GM21367 (cell line): ENCODE data around the gene MYOM1.
"Not testable (repeated sequence)": the region's sequence is repeated elsewhere in the genome, so short reads cannot be mapped to it uniquely, and the experiment has no call there.

Experiments used
- ATAC-seq: cut with Tn5 transposase; IDR thresholded peaks from one replicate; pipeline ENCODE4 v1.9.1; 2021; ENCODE audit not compliant: unreplicated experiment

Gene MYOM1

GRCh38 chr18:3041843-3042242 is 177.9 kb downstream of the MYOM1 start:
- no peak for ATAC-seq

DNA sequence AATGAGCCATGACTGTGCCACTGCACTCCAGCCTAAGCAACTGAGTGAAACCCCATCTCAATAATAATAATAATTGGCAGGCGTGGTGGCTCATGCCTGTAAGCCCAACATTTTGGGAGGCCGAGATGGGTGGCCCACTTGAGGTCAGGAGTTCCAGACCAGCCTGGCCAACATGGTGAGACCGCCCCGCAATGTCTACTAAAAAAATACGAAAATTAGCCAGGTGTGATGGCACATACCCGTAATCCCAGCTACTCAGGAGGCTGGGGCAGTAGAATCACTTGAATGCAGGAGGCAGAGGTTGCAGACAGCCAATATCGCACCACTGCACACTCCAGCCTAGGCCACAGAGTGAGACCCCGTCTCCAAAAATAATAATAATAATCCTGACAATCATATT is 178.9 kb downstream of the MYOM1 start:
- no peak for ATAC-seq

GRCh38 chr18:3040173-3040572 is 179.6 kb downstream of the MYOM1 start:
- ATAC-seq, result no peak

- peak; percentile 99 for ATAC-seq
These were observed 182.3 kb downstream of the MYOM1 start for GRCh38 chr18:3037423-3037915.

- ATAC-seq, result no peak
These were observed 183.7 kb downstream of the MYOM1 start for GRCh38 chr18:3036108-3036507.

GRCh38 chr18:3035635-3036034 is 184.1 kb downstream of the MYOM1 start:
- ATAC-seq, result no peak

DNA sequence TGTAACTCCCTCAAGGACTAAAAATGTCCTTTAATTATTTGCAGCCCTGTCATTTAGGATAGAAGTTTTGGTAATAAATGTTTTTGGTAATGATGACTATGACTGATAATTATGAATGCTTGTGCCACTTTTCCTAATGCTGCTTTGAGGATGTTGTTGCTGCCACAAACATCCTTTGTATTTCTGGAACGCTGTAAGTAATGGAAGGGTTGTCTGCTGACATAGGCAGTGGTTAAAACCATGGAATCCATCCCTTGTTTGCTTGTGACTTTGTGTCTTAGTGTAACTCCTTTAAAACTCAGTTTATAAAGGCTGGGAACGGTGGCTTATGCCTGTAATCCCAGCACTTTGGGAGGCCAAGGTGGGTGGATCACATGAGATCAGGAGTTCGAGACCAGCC is 187.0 kb downstream of the MYOM1 start:
- ATAC-seq, result no peak

DNA sequence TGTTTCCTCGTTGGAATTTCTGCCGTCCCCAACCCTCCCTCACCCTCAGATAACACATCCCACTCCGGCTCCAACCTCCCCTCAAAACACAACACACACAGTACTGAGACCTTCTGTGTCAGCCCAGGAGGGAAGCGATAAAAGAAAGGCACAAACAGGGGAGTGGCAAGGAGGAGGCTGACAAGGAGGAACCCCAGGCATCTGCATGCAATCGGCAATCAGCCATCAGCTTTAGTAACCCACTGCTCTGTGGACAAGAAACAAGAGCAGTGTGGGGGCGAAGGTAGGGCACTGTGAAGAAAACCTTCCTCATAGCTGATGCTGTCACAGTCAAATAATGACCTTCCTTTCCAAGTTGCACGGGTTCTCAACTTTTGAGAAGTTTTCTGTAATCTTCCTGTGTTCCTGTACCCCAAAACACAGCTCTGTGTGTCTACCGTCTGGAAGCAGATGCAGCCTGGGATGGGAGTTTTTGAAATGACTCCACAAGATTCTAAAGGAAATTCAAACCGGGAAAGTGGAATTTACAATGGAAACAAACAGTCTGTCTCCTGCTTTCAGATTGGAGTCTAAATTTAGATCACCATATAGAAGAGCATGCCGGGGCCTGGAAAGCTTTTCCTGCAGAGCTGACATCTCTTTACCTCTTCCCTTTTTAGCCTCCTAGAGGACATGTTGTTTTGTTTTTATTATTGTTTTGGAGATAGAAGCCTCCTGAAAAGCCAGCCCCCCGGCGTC is 190.4 kb downstream of the MYOM1 start:
- no peak for ATAC-seq

DNA sequence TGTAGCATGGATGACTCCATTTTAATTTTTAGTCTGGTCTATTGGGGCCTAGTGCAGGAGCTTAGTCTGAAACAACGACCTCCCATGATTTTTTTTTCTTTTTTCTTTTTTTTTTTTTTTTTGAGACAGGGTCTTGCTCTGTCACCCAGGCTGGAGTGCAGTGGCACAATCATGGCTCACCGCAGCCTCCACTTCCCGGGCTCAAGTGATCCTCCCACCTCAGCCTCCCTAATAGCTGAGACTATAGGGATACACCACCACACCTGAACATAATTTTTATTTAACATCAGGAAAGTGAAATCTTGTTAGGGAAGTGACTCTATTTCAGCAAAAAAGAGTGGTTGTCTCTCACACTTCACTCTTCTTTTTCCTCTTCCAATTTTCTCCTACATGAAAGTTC is 191.7 kb downstream of the MYOM1 start:
- ATAC-seq, result not testable (repeated sequence)

DNA sequence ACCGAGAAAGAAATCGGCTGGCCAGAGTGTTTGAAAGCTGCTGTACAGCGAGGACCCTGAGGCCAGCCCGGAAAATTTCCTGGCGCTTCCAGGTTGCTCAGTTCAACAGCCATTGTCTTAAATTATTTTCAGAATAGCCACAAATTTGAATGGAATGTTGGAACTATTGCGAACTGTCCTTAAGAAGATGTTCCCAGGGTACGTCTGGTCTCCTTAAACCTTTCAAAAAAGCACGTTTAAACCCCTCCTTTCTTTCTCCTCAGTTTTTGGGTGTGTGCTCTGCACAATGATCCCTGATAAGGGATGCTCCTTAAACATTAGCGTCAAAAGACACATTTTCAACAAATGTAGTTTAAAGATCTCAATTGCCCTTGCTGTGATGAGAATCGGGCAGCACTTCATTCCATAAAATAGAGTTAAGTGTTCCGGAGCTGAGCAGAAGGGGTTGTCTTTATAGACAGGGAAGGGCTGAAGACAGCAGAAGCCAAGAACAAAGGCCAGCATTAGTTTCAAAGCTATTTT is 192.3 kb downstream of the MYOM1 start:
- ATAC-seq, result no peak

GRCh38 chr18:3025544-3025943 is 194.2 kb downstream of the MYOM1 start:
- no peak for ATAC-seq

- ATAC-seq, result not testable (repeated sequence)
These were observed 196.2 kb downstream of the MYOM1 start for GRCh38 chr18:3023603-3024002.
